Measurements from ENCODE around the gene ARHGEF28.

ARHGEF28 gene

GRCh38 chr5:73858776-73859175 lies 232.8 kb downstream of the ARHGEF28 start:
- DNase-seq (ENCODE audit: low read depth) = no peak
- no peak overlapping the region for H3K4me3 ChIP-seq (ENCODE audit: low read length)
- no peak for TF ChIP-seq CTCF (conservative IDR thresholded peaks at IDR 0.05; ENCODE audit: low read depth, low read length)

GRCh38 chr5:73859696-73860095 lies 233.7 kb downstream of the ARHGEF28 start:
- H3K4me3 ChIP-seq (ENCODE audit: low read length) = no peak overlapping the region
- no peak for TF ChIP-seq CTCF (conservative IDR thresholded peaks at IDR 0.05; ENCODE audit: low read depth, low read length)
- no peak for DNase-seq (ENCODE audit: low read depth)

GRCh38 chr5:73861313-73861988 lies 235.5 kb downstream of the ARHGEF28 start:
- no peak for DNase-seq (ENCODE audit: low read depth)
- TF ChIP-seq CTCF (conservative IDR thresholded peaks at IDR 0.05; ENCODE audit: low read depth, low read length) = no peak
- no peak overlapping the region for H3K4me3 ChIP-seq (ENCODE audit: low read length)

GRCh38 chr5:73862796-73863195 lies 236.8 kb downstream of the ARHGEF28 start:
- DNase-seq (ENCODE audit: low read depth) = no peak
- H3K4me3 ChIP-seq (ENCODE audit: low read length) = no peak overlapping the region
- no peak for TF ChIP-seq CTCF (conservative IDR thresholded peaks at IDR 0.05; ENCODE audit: low read depth, low read length)

- no peak overlapping the region for H3K4me3 ChIP-seq (ENCODE audit: low read length)
- no peak for TF ChIP-seq CTCF (conservative IDR thresholded peaks at IDR 0.05; ENCODE audit: low read depth, low read length)
- DNase-seq (ENCODE audit: low read depth) = no peak
Observed at GRCh38 chr5:73863876-73864275, 237.9 kb downstream of the ARHGEF28 start.

- DNase-seq (ENCODE audit: low read depth) = no peak
- no peak for TF ChIP-seq CTCF (conservative IDR thresholded peaks at IDR 0.05; ENCODE audit: low read depth, low read length)
Observed at GRCh38 chr5:73865315-73865714, 239.3 kb downstream of the ARHGEF28 start.

More at GRCh38 chr5:73865315-73865714, 239.3 kb downstream of the ARHGEF28 start:
- no peak overlapping the region for H3K4me3 ChIP-seq (ENCODE audit: low read length)
